Right lung (tissue), 5 donors: ENCODE measurements around the gene PRR29. TPM values are rescaled to one million over a fixed set of nuclear protein-coding genes. Genes with fewer than 3 reads are reported as not detected.

Source experiments
- DNase-seq, 2 donors: peaks; one replicate each; pipeline ENCODE4 v3.0.0-alpha.2; 2013
- polyA plus RNA-seq, 5 donors: library from polyadenylated mRNA; unstranded; fragments of 120-200 nt; gene quantifications; one replicate each; pipeline versions ENCODE4 v1.2.1 to v1.2.3, GENCODE V29; 2013; ENCODE audit warnings: inconsistent platforms in 1 of 5, low replicate concordance in 1 of 5; ENCODE audit not compliant: insufficient read length in 5 of 5, insufficient read depth in 1 of 5

PRR29 gene
- polyA plus RNA-seq, 5 donors, result 4.5 to 8.9 (median 6.8) TPM

GRCh38 chr17:64040206-64040605 lies 42.1 kb downstream of the PRR29 start:
- DNase-seq, result no peak

- DNase-seq, result no peak
Measured at GRCh38 chr17:64041912-64042311, 43.8 kb downstream of the PRR29 start.

- no peak for DNase-seq
Measured at GRCh38 chr17:64042700-64043485, 44.7 kb downstream of the PRR29 start.

- no peak for DNase-seq
Measured at GRCh38 chr17:64045176-64045575, 47.0 kb downstream of the PRR29 start.

- no peak for DNase-seq
Measured at GRCh38 chr17:64048805-64049204, 50.7 kb downstream of the PRR29 start.

GRCh38 chr17:64051153-64051552 lies 53.0 kb downstream of the PRR29 start:
- no peak for DNase-seq

- DNase-seq, result no peak
Measured at GRCh38 chr17:64053101-64053500, 55.0 kb downstream of the PRR29 start.

Other genes with a start within 250 kb of the PRR29 start
- gene CCDC47, start 224.8 kb upstream of the PRR29 start, polyA plus RNA-seq, result 100 to 1,000 TPM in 1 of 5 donors, 10 to 100 TPM in 4; 79.7 to 107 (median 85.9) TPM
- 100 to 1,000 TPM; 169 to 235 (median 228) TPM for gene DDX42, start 224.2 kb upstream of the PRR29 start, polyA plus RNA-seq
- 100 to 1,000 TPM; 130 to 146 (median 142) TPM for gene PSMC5, start 170.9 kb upstream of the PRR29 start, polyA plus RNA-seq
- gene FTSJ3, start 170.7 kb upstream of the PRR29 start, polyA plus RNA-seq, result 10 to 100 TPM; 48.7 to 81.2 (median 70.0) TPM
- gene SMARCD2, start 155.7 kb upstream of the PRR29 start, polyA plus RNA-seq, result 100 to 1,000 TPM; 111 to 147 (median 133) TPM
- gene CSH2, start 124.7 kb upstream of the PRR29 start, polyA plus RNA-seq, result 1 to 10 TPM in 1 of 5 donors, under 1 TPM in 1, not detected in 3; 0.88 to 5.8 TPM
- not detected for gene GH2, start 116.4 kb upstream of the PRR29 start, polyA plus RNA-seq
- 1 to 10 TPM in 2 of 5 donors, under 1 TPM in 3; 0.32 to 9.5 (median 0.57) TPM for gene CSH1, start 101.8 kb upstream of the PRR29 start, polyA plus RNA-seq
- gene CSHL1, start 87.1 kb upstream of the PRR29 start, polyA plus RNA-seq, result under 1 TPM in 1 of 5 donors, not detected in 4; 0.74 TPM
- gene GH1, start 79.5 kb upstream of the PRR29 start, polyA plus RNA-seq, result not detected
- gene CD79B, start 66.0 kb upstream of the PRR29 start, polyA plus RNA-seq, result 1 to 10 TPM; 1.0 to 4.2 (median 1.9) TPM
- gene SCN4A, start 25.4 kb upstream of the PRR29 start, polyA plus RNA-seq, result 1 to 10 TPM in 2 of 5 donors, under 1 TPM in 3; 0.36 to 2.2 (median 0.63) TPM
- gene ICAM2, start 22.3 kb downstream of the PRR29 start, polyA plus RNA-seq, result 10 to 100 TPM; 43.5 to 50.7 (median 46.8) TPM
- 10 to 100 TPM in 4 of 5 donors, 1 to 10 TPM in 1; 8.5 to 13.6 (median 10.5) TPM for gene ERN1, start 131.8 kb downstream of the PRR29 start, polyA plus RNA-seq